Upper lobe of left lung (tissue), 6 donors: ENCODE data around the gene CSTPP1. TPM values are rescaled to one million over a fixed set of nuclear protein-coding genes. Genes with fewer than 3 reads are reported as not detected.
A peak's percentile ranks its signal among the peaks of the same experiment; 100 is the strongest.

Experiments used
- ATAC-seq, 2 donors: fragments of 200-7000 bp; cut with Tn5 transposase; one replicate each; pipeline ENCODE4 v1.9.1; 2022; ENCODE audit warnings: mild to moderate bottlenecking in 2 of 2, moderate library complexity in 2 of 2; ENCODE audit not compliant: low FRiP score in 2 of 2
- DNase-seq, 2 donors: peaks; one replicate each; pipeline ENCODE4 v3.0.0-alpha.2; 2019 to 2020
- H3K27ac ChIP-seq, 4 donors: fragments of 200-600 bp; sonication (generic); one replicate each; pipeline ENCODE4 v1.5.1; 2016 to 2019
- H3K27me3 ChIP-seq, 4 donors: fragments of 200-600 bp; sonication (generic); one replicate each; pipeline ENCODE4 v1.5.1; 2017 to 2019
- H3K36me3 ChIP-seq, 4 donors: fragments of 200-600 bp; sonication (generic); one replicate each; pipeline ENCODE4 v1.5.1; 2016 to 2019
- H3K4me1 ChIP-seq, 4 donors: fragments of 200-600 bp; sonication (generic); one replicate each; pipeline ENCODE4 v1.5.1; 2018 to 2019
- H3K4me3 ChIP-seq, 4 donors: fragments of 200-600 bp; sonication (generic); one replicate each; pipeline ENCODE4 v1.5.1; 2017 to 2019; ENCODE audit warnings: mild to moderate bottlenecking in 2 of 4, moderate library complexity in 1 of 4
- H3K9me3 ChIP-seq, 4 donors: fragments of 200-600 bp; sonication (generic); one replicate each; pipeline ENCODE4 v1.5.1; 2018 to 2019
- EP300 ChIP-seq, 4 donors: sonication (generic); formaldehyde crosslinking; IDR thresholded peaks; one replicate each; pipeline ENCODE4 v1.5.1; 2017; ENCODE audit warnings: antibody characterized with exemption in 4 of 4, control low read depth in 2 of 4
- POLR2A ChIP-seq, 4 donors: fragments of 450-650 bp; IDR thresholded peaks; one replicate each; pipeline ENCODE4 v1.5.1; 2016 to 2017; ENCODE audit warnings: antibody characterized with exemption in 4 of 4, mild to moderate bottlenecking in 2 of 4
- POLR2AphosphoS5 ChIP-seq, 2 donors: sonication (generic); formaldehyde crosslinking; IDR thresholded peaks; one replicate each; pipeline ENCODE4 v1.5.1; 2017; ENCODE audit warnings: antibody characterized with exemption in 2 of 2
- WGBS, 2 donors: methylation state at CpG; one replicate each; pipeline ENCODE4 v1.1.5; 2017 to 2018; 5-methylcytosine and 5-hydroxymethylcytosine counted together
- total RNA-seq, 6 donors: library from RNA; depleted of rRNA in 4 of 6; stranded (reverse); fragments of >200 nt in 4 of 6; gene quantifications; one replicate each; pipeline versions ENCODE4 v1.1.0 to v1.2.1, GENCODE V29; 2016 to 2021
- TF ChIP-seq, protein P1 (sequence below), 6 experiments: fragments of 450-650 bp in 4 of 6; fragments of 200-600 bp in 2 of 6; sonication (generic) in 2 of 6; IDR thresholded peaks; one replicate each; pipeline ENCODE4 v1.5.1; 2016 to 2019; ENCODE audit warnings: antibody characterized with exemption in 6 of 6
- donor health status: DM: no; HTN: no; CAD: no; lungs with moderate emphysema.
- donor health status: DM: no; HTN: yes; CAD: no; lungs with severe emphysema.

CSTPP1 gene
- total RNA-seq, 6 donors from 2014 or later, result 23.9 to 71.2 (median 47.2) TPM

DNA sequence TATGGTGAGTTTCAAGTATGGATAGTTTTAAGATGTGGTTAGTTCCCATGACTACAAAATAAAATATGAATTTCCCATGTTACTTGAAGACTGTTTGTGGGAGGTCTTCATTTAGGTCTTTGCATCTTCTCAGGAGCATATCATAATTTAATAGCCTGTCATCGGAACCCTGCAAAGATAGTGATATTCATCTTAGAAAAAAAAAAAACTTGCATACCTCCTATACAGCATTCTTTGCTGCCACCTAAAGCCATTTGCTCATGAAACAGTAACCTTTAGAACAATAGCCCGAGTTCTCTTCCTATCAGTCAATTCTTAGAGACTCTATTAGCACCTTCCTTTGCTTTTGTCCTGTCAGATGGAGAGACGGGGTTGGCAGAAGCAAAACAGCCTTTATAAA, 164.8 kb downstream of the CSTPP1 start:
- TF ChIP-seq EP300 (IDR thresholded peaks at IDR 0.05), result no peak
- no peak for TF ChIP-seq POLR2AphosphoS5 (IDR thresholded peaks at IDR 0.05)
- no peak for TF ChIP-seq POLR2A (IDR thresholded peaks at IDR 0.05)
- DNase-seq (no peak), ATAC-seq (no peak)
- Histone ChIP-seq H3K27ac (no peak overlapping the region), H3K36me3 (no peaks in the 10 kb centered on the region), H3K27me3 (no peaks in the 10 kb centered on the region), H3K4me1 (peaks cover 0 to 8% (median 4%) of the 10 kb centered on the region in 4 donors), H3K9me3 (no peaks in the 10 kb centered on the region), H3K4me3 (no peak overlapping the region)
- WGBS, 2 donors, result 77 to 81% methylated on average over 3 of the region's 3 CpGs

DNA sequence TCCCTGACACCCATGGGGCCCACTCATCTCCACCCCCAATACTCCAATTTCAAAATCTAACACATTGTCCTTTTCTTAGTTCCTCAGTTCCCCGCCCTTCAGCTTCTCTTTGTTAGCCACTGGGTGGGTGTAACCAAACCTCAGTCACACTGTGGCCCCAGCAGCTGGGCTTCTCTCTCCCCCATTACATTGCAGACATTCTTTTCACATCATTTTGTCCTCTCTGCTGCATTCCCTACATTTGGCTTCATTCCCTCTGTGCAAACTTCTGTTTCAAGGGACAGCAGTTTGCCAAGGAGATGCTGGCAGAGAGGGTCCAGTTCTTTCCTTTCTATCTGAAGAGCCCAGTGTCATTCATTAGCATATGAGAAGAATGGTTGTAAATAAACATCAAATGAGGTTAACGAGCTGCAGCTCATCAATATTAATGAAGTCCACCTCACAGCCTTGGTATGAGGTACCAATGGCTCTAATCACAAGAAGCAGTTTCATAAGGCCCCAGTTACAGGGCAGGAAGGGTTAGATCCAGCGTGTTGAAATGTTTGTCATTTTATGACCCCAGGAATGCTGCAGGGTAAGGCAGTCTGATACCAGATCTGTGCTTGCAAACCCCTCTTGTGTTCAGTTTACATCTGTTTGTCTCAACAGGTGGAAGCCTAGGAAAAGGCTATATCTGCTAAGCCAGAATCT, 167.8 kb downstream of the CSTPP1 start:
- Histone ChIP-seq H3K4me3 (no peak overlapping the region), H3K27ac (no peak overlapping the region), H3K4me1 (peaks cover under 1 to 5% (median 4%) of the 10 kb centered on the region in 4 donors), H3K27me3 (no peaks in the 10 kb centered on the region), H3K36me3 (no peaks in the 10 kb centered on the region), H3K9me3 (no peaks in the 10 kb centered on the region)
- no peak for DNase-seq
- peak in 1 of 2 donors; percentile 68 for ATAC-seq
- 55 to 67% methylated on average over 3 of the region's 3 CpGs for WGBS, 2 donors
- TF ChIP-seq POLR2AphosphoS5 (IDR thresholded peaks at IDR 0.05), result no peak
- no peak for TF ChIP-seq POLR2A (IDR thresholded peaks at IDR 0.05)
- TF ChIP-seq EP300 (IDR thresholded peaks at IDR 0.05), result no peak
- TF ChIP-seq, protein P1, sequence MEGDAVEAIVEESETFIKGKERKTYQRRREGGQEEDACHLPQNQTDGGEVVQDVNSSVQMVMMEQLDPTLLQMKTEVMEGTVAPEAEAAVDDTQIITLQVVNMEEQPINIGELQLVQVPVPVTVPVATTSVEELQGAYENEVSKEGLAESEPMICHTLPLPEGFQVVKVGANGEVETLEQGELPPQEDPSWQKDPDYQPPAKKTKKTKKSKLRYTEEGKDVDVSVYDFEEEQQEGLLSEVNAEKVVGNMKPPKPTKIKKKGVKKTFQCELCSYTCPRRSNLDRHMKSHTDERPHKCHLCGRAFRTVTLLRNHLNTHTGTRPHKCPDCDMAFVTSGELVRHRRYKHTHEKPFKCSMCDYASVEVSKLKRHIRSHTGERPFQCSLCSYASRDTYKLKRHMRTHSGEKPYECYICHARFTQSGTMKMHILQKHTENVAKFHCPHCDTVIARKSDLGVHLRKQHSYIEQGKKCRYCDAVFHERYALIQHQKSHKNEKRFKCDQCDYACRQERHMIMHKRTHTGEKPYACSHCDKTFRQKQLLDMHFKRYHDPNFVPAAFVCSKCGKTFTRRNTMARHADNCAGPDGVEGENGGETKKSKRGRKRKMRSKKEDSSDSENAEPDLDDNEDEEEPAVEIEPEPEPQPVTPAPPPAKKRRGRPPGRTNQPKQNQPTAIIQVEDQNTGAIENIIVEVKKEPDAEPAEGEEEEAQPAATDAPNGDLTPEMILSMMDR (IDR thresholded peaks at IDR 0.05), result no peak

DNA sequence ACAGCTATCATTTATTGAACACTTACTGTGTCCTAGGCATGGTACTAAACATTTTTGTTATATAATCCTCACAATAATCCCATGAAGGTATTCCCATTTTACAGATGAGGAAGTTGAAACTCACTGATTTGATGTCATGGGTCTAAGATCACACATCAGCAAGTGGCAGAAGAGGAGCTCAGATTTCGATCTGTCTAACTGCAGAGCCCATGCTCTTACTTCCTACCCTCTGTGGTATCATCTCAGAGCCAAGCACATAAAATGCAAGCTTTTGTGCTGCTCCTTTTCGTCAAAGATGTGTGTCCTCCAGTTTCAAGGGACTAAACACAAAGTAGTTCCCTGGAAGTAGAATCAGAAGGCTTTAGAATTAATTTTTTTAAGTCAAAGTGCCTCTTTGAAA, 169.0 kb downstream of the CSTPP1 start:
- H3K4me1 ChIP-seq, result peaks cover 0 to 5% (median 4%) of the 10 kb centered on the region in 4 donors

GRCh38 chr11:47105974-47106373, 169.4 kb downstream of the CSTPP1 start:
- DNase-seq (no peak), ATAC-seq (no peak)
- Histone ChIP-seq H3K27ac (no peak overlapping the region), H3K9me3 (no peaks in the 10 kb centered on the region), H3K36me3 (no peaks in the 10 kb centered on the region), H3K27me3 (no peaks in the 10 kb centered on the region), H3K4me3 (no peak overlapping the region), H3K4me1 (peaks cover 0 to 5% (median 4%) of the 10 kb centered on the region in 4 donors)
- 70 to 98% methylated on average over 3 of the region's 3 CpGs for WGBS, 2 donors
- TF ChIP-seq, protein P1 (IDR thresholded peaks at IDR 0.05), result no peak
- TF ChIP-seq POLR2A (IDR thresholded peaks at IDR 0.05), result no peak

More for the DNA sequence above, 169.0 kb downstream of the CSTPP1 start:
- no peak for ATAC-seq
- Histone ChIP-seq H3K27ac (no peak overlapping the region), H3K4me3 (no peak overlapping the region), H3K9me3 (no peaks in the 10 kb centered on the region), H3K36me3 (no peaks in the 10 kb centered on the region), H3K27me3 (no peaks in the 10 kb centered on the region)
- DNase-seq, result no peak
- TF ChIP-seq EP300 (IDR thresholded peaks at IDR 0.05) (no peak), POLR2A (IDR thresholded peaks at IDR 0.05) (no peak), POLR2AphosphoS5 (IDR thresholded peaks at IDR 0.05) (no peak)
- TF ChIP-seq, protein P1 (IDR thresholded peaks at IDR 0.05), result no peak
- WGBS, 2 donors, result 84 to 88% methylated on average over 2 of the region's 2 CpGs

- ATAC-seq (no peak), DNase-seq (no peak)
- no peaks in the 10 kb centered on the region for H3K9me3 ChIP-seq
- no peak overlapping the region for H3K27ac ChIP-seq
- H3K4me3 ChIP-seq, result no peak overlapping the region
- peaks cover 0 to 5% (median 4%) of the 10 kb centered on the region in 4 donors for H3K4me1 ChIP-seq
- H3K27me3 ChIP-seq, result no peaks in the 10 kb centered on the region
- TF ChIP-seq POLR2AphosphoS5 (IDR thresholded peaks at IDR 0.05) (no peak), POLR2A (IDR thresholded peaks at IDR 0.05) (no peak), EP300 (IDR thresholded peaks at IDR 0.05) (no peak)
- TF ChIP-seq, protein P1 (IDR thresholded peaks at IDR 0.05), result no peak
- H3K36me3 ChIP-seq, result no peaks in the 10 kb centered on the region
- 78 to 86% methylated on average over 7 of the region's 7 CpGs for WGBS, 2 donors
Observed at GRCh38 chr11:47106798-47107411, 170.3 kb downstream of the CSTPP1 start.
